Hepatocyte (in vitro differentiated cells): Measurements from ENCODE around the gene PTPRN2. TPM values are rescaled to one million over a fixed set of nuclear protein-coding genes. Genes with fewer than 3 reads are reported as not detected.

Experiments used
- DNase-seq: peaks from one replicate; pipeline ENCODE4 v3.0.0-alpha.2; 2016; ENCODE audit warnings: low spot score
- H2AFZ ChIP-seq: fragments of 200-600 bp; sonication (generic); 2 replicates; pipeline ENCODE4 v1.6.0; 2016; ENCODE audit warnings: antibody characterized with exemption, mild to moderate bottlenecking
- H3K27ac ChIP-seq: fragments of 200-600 bp; sonication (generic); 2 replicates; pipeline ENCODE4 v1.5.1; 2016; ENCODE audit warnings: mild to moderate bottlenecking
- H3K27me3 ChIP-seq: fragments of 200-600 bp; sonication (generic); 2 replicates; pipeline ENCODE4 v1.6.1; 2016
- H3K36me3 ChIP-seq: fragments of 200-600 bp; sonication (generic); replicated peaks from 2 replicates; pipeline ENCODE4 v1.5.1; 2016; ENCODE audit warnings: low read depth; ENCODE audit not compliant: insufficient read depth
- H3K4me1 ChIP-seq: fragments of 200-600 bp; sonication (generic); 2 replicates; pipeline ENCODE4 v1.5.1; 2016; ENCODE audit warnings: mild to moderate bottlenecking, moderate library complexity; ENCODE audit not compliant: insufficient read depth
- H3K4me2 ChIP-seq: fragments of 200-600 bp; sonication (generic); 2 replicates; pipeline ENCODE4 v1.6.0; 2016
- H3K4me3 ChIP-seq: fragments of 200-600 bp; sonication (generic); 2 replicates; pipeline ENCODE4 v1.5.1; 2016; ENCODE audit warnings: mild to moderate bottlenecking
- H3K79me2 ChIP-seq: fragments of 200-600 bp; sonication (generic); 2 replicates; pipeline ENCODE4 v1.6.0; 2017; ENCODE audit warnings: mild to moderate bottlenecking
- H3K9me2 ChIP-seq: fragments of 200-600 bp; sonication (generic); replicated peaks from 2 replicates; pipeline ENCODE4 v1.6.0; 2017; ENCODE audit warnings: mild to moderate bottlenecking; ENCODE audit not compliant: insufficient read depth
- H3K9me3 ChIP-seq: fragments of 200-600 bp; sonication (generic); 2 replicates; pipeline ENCODE4 v1.5.1; 2016; ENCODE audit warnings: low read depth, mild to moderate bottlenecking
- H4K20me1 ChIP-seq: fragments of 200-600 bp; sonication (generic); 2 replicates; pipeline ENCODE4 v1.6.0; 2016; ENCODE audit warnings: mild to moderate bottlenecking; ENCODE audit not compliant: insufficient read depth, poor library complexity, severe bottlenecking
- EZH2 ChIP-seq: fragments of 200-600 bp; sonication (generic); IDR thresholded peaks from 2 replicates; pipeline ENCODE4 v1.6.1; 2016; ENCODE audit warnings: antibody characterized with exemption, mild to moderate bottlenecking, borderline replicate concordance
- EZH2phosphoT487 ChIP-seq: fragments of 200-600 bp; sonication (generic); IDR thresholded peaks from one replicate; pipeline ENCODE4 v1.6.1; 2018; ENCODE audit warnings: antibody characterized with exemption, mild to moderate bottlenecking, low read depth, moderate library complexity; ENCODE audit not compliant: unreplicated experiment, severe bottlenecking
- WGBS: methylation state at CpG from one replicate; pipeline ENCODE4 v1.1.6; 2016; ENCODE audit warnings: low lambda C conversion rate; ENCODE audit errors: missing lambda C conversion rate; 5-methylcytosine and 5-hydroxymethylcytosine counted together
- polyA plus RNA-seq: library from polyadenylated mRNA; unstranded; fragments of >200 nt; fragmentation: Nextera tagmentation; extraction: Ambion mirVana; gene quantifications from 2 replicates; pipeline ENCODE4 v1.2.1, GENCODE V29; 2016
- total RNA-seq: library from RNA; depleted of rRNA; stranded (reverse); fragments of >200 nt; gene quantifications from 2 replicates; pipeline ENCODE4 v1.2.3, GENCODE V29; 2014
- TF ChIP-seq, protein P1 (sequence below): fragments of 200-600 bp; sonication (generic); IDR thresholded peaks from 2 replicates; pipeline ENCODE4 v1.5.1; 2016; ENCODE audit warnings: antibody characterized with exemption, mild to moderate bottlenecking; ENCODE audit not compliant: poor library complexity

Gene PTPRN2
- total and polyA plus RNA-seq, 2 experiments from 2014 or later: 2.1 to 3.3 TPM

DNA sequence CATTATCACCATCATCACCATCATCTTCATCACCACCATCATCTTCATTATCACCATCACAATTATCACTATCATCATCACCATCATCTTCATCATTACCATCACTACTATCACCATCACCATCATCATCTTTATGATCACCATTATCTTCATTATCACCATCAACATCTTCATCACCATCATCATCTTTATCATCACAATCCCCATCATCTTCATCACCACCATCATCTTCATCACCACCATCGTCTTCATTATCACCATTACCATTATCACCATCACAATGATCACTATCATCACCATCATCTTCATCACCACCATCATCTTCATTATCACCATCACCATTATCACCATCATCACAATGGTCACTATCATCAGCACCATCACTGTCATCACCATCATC is 621.1 kb downstream of the PTPRN2 start:
- no peaks in the 10 kb centered on the region for H3K9me3 ChIP-seq
- WGBS: 86% methylated on average over 1 of the region's 1 CpG
- H3K79me2 ChIP-seq: no peaks in the 10 kb centered on the region
- no peaks in the 10 kb centered on the region for H3K9me2 ChIP-seq
- DNase-seq: no peak
- H3K27me3 ChIP-seq: peaks cover 19% of the 10 kb centered on the region
- no peaks in the 10 kb centered on the region for H4K20me1 ChIP-seq
- no peaks in the 10 kb centered on the region for H3K4me1 ChIP-seq
- H3K4me2 ChIP-seq: no peak overlapping the region
- no peak overlapping the region for H2AFZ ChIP-seq
- TF ChIP-seq EZH2phosphoT487 (no peak), EZH2 (no peak)
- TF ChIP-seq, protein P1, sequence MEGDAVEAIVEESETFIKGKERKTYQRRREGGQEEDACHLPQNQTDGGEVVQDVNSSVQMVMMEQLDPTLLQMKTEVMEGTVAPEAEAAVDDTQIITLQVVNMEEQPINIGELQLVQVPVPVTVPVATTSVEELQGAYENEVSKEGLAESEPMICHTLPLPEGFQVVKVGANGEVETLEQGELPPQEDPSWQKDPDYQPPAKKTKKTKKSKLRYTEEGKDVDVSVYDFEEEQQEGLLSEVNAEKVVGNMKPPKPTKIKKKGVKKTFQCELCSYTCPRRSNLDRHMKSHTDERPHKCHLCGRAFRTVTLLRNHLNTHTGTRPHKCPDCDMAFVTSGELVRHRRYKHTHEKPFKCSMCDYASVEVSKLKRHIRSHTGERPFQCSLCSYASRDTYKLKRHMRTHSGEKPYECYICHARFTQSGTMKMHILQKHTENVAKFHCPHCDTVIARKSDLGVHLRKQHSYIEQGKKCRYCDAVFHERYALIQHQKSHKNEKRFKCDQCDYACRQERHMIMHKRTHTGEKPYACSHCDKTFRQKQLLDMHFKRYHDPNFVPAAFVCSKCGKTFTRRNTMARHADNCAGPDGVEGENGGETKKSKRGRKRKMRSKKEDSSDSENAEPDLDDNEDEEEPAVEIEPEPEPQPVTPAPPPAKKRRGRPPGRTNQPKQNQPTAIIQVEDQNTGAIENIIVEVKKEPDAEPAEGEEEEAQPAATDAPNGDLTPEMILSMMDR: no peak
- no peak overlapping the region for H3K27ac ChIP-seq
- no peaks in the 10 kb centered on the region for H3K36me3 ChIP-seq
- H3K4me3 ChIP-seq: no peak overlapping the region

DNA sequence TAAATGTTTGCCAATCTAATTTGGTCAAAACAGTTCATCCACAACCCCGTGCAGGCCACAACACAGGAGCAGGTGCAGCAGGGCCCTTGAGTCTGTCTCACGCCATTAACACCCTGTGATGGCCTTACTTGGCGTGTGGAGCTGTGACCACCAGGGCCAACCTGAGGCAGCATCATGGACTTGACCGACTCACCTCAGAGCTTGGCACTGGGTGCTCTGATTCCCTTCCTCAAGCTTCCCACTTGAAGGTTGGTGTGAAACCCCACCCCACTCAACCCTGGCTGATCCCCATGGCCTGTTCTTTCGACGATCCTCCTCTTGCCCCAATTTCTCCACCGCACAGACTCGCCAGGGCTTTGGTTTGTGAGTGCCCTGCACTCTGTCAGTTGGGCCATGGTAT is 623.1 kb downstream of the PTPRN2 start:
- no peak overlapping the region for H3K4me3 ChIP-seq
- H3K4me2 ChIP-seq: no peak overlapping the region
- H3K27me3 ChIP-seq: peaks cover 27% of the 10 kb centered on the region
- H3K9me3 ChIP-seq: no peaks in the 10 kb centered on the region
- TF ChIP-seq EZH2 (no peak), EZH2phosphoT487 (no peak)
- TF ChIP-seq, protein P1: no peak
- no peaks in the 10 kb centered on the region for H3K9me2 ChIP-seq
- H3K4me1 ChIP-seq: no peaks in the 10 kb centered on the region
- no peak overlapping the region for H2AFZ ChIP-seq
- no peaks in the 10 kb centered on the region for H4K20me1 ChIP-seq
- 93% methylated on average over 8 of the region's 8 CpGs for WGBS
- no peaks in the 10 kb centered on the region for H3K79me2 ChIP-seq
- H3K36me3 ChIP-seq: no peaks in the 10 kb centered on the region
- no peak overlapping the region for H3K27ac ChIP-seq
- DNase-seq: no peak

DNA sequence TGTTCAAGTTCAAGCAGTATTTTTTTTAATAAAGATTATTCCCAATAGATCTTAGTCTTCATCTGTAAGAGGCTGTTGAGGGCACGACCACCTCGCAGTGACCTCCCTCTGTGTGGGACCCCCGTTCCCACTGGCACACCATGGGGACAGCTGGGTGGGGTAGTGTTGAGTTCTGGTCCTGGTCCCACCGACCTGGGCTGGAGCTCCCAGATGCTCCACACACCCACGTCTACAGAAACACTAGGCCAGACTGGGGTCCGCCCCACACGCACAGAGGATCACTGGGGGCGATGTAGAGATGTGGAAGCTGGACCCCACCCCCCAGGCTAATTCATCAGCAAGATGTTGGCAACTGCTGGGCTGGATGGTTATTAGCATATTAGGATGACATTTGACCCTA is 623.6 kb downstream of the PTPRN2 start:
- Histone ChIP-seq H3K27me3 (peaks cover 27% of the 10 kb centered on the region), H3K36me3 (no peaks in the 10 kb centered on the region), H4K20me1 (no peaks in the 10 kb centered on the region), H3K9me2 (no peaks in the 10 kb centered on the region), H3K9me3 (no peaks in the 10 kb centered on the region), H3K4me3 (no peak overlapping the region), H2AFZ (no peak overlapping the region), H3K4me1 (no peaks in the 10 kb centered on the region), H3K27ac (no peak overlapping the region), H3K79me2 (no peaks in the 10 kb centered on the region), H3K4me2 (no peak overlapping the region)
- no peak for DNase-seq
- TF ChIP-seq, protein P1: no peak
- TF ChIP-seq EZH2phosphoT487 (no peak), EZH2 (no peak)
- WGBS: 94% methylated on average over 8 of the region's 8 CpGs

DNA sequence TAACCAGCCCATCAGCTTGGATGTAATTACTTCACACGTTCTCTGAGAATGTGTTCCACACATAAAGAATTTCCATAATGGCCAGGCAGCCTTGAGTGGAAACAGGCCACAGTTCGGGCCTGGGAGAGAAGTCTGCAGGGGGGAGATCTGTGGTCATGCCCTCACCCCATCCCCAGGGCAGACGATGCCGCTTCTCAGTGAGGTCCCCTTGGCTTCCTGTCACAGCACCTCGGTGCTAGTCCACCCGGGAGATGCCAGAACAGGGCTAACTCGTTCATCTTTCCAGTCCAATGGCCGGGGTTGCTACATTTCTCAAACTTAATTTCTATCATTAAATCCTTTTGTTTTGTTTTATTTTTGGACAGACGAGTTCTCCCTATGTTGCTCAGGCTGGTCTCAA is 624.1 kb downstream of the PTPRN2 start:
- Histone ChIP-seq H3K9me2 (no peaks in the 10 kb centered on the region), H3K27ac (no peak overlapping the region), H3K27me3 (peaks cover 27% of the 10 kb centered on the region), H3K9me3 (no peaks in the 10 kb centered on the region), H3K4me1 (no peaks in the 10 kb centered on the region), H3K36me3 (no peaks in the 10 kb centered on the region), H3K79me2 (no peaks in the 10 kb centered on the region), H3K4me2 (no peak overlapping the region), H3K4me3 (no peak overlapping the region), H4K20me1 (no peaks in the 10 kb centered on the region), H2AFZ (no peak overlapping the region)
- DNase-seq: no peak
- WGBS: 71% methylated on average over 9 of the region's 9 CpGs
- TF ChIP-seq, protein P1: no peak
- TF ChIP-seq EZH2phosphoT487: no peak
- TF ChIP-seq EZH2: no peak
